ENCODE results near the gene RDH8.

DNA sequence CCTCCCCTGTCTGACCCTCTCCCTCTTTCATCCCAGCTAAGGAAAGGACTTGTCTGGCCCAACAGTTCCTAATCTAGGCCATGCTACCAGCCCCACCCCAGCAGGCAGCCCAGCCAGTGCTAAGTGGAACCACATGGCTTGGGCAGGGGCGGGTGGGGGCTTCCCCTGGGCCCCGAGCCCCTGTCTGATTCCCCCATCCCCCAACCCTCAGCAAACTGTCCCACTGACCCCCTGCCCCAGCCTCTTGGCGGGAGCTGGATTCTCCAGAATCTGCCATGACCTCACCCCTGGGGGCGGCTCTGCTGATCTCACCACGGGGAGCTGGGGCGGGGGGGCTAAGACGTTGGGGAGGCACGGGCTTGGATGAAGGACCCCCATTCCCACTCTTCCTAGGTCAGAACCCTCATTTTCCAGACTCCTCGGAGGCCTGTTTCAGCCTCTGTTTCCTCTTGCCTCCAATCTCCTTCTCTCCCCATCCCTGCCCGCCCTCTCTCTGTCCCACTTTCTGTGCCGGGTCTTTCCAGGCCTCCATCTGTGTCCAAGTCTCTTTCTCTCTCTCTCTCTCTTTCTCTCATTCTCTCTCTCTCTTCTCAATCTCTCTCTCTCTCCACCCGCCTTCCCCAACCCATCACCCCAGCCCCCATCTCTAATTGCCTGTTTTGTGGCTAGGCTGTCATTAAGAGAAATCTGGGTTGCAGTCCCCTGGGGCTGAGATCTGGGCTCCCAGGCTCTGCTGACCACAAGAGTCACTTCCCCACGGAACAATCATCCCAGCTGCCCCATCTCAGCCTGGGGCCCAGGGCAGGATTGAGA, 5.7 kb upstream of the RDH8 start:
- TF ChIP-seq EHF (CRISPR knock-in tag; IDR thresholded peaks at IDR 0.05) = no peak
- TF ChIP-seq CTCF (IDR thresholded peaks at IDR 0.05) = no peak
- TF ChIP-seq KDM5A (IDR thresholded peaks at IDR 0.05) = no peak
- no peak for TF ChIP-seq RCOR1 (IDR thresholded peaks at IDR 0.05; ENCODE audit: low read depth, low read length)
- no peak for TF ChIP-seq MAFK (IDR thresholded peaks at IDR 0.05; ENCODE audit: partially characterized antibody)
- TF ChIP-seq REST (IDR thresholded peaks at IDR 0.05) = no peak
- no peak for TF ChIP-seq BHLHE40 (IDR thresholded peaks at IDR 0.05; ENCODE audit: low read depth, low read length)
